ENCODE results near the gene NXN. TPM values are rescaled to one million over a fixed set of nuclear protein-coding genes. Genes with fewer than 3 reads are reported as not detected.

The NXN gene
- total and polyA plus RNA-seq, 2 donors (not counting 1 experiment from before 2014, with no cell fraction given): 0.04 to 0.17 TPM

DNA sequence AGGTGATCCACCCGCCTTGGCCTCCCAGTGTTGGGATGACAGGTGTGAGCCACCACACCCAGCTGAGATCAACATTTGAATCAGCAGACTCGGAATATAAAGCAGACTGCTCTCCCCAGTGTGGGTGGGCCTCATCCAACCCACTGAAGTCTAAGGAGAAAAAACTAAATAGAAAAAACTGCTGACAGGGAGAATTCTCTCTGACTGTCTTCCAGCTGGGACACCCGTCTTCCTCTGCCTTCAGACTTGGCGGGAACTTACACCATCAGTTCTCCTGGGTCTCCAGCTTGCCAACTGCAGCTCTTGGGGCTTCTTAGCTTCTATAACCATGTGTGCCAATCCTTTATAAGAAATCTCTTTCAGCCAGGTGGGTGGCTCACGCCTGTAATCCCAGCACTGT lies 106.7 kb downstream of the NXN start:
- TF ChIP-seq, protein P1, sequence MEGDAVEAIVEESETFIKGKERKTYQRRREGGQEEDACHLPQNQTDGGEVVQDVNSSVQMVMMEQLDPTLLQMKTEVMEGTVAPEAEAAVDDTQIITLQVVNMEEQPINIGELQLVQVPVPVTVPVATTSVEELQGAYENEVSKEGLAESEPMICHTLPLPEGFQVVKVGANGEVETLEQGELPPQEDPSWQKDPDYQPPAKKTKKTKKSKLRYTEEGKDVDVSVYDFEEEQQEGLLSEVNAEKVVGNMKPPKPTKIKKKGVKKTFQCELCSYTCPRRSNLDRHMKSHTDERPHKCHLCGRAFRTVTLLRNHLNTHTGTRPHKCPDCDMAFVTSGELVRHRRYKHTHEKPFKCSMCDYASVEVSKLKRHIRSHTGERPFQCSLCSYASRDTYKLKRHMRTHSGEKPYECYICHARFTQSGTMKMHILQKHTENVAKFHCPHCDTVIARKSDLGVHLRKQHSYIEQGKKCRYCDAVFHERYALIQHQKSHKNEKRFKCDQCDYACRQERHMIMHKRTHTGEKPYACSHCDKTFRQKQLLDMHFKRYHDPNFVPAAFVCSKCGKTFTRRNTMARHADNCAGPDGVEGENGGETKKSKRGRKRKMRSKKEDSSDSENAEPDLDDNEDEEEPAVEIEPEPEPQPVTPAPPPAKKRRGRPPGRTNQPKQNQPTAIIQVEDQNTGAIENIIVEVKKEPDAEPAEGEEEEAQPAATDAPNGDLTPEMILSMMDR (IDR thresholded peaks at IDR 0.05): no peak
- H3K9me3 Mint-ChIP-seq (ENCODE audit: insufficient read depth): no peaks in the 10 kb centered on the region
- H2AFZ ChIP-seq (ENCODE audit: insufficient read depth, low read depth, low read length, poor library complexity, severe bottlenecking): no peak overlapping the region
- WGBS (ENCODE audit: insufficient coverage): 89% methylated on average over 3 of the region's 5 CpGs
- no peak overlapping the region for H3K9ac ChIP-seq (ENCODE audit: low read length)
- H3K27ac Mint-ChIP-seq: no peak overlapping the region
- no peak overlapping the region for H3K4me3 Mint-ChIP-seq
- no peak overlapping the region for H3K4me2 ChIP-seq (replicated peaks; ENCODE audit: low read depth, low read length, poor library complexity, severe bottlenecking)
- ChIA-PET POLR2A (no interaction called here), CTCF (no interaction called here)
- DNase-seq (no peak), ATAC-seq (ENCODE audit: low read depth) (no peak)
- H3K27me3 Mint-ChIP-seq: peaks cover 34% of the 10 kb centered on the region
- peaks cover 0 to 6% (median 0%) of the 10 kb centered on the region in 4 experiments for H3K27me3 ChIP-seq (replicated peaks in 1 of 4; ENCODE audit: control extremely low read depth in 1 of 4, control insufficient read depth in 3 of 4, insufficient read depth in 4 of 4, low read length in 3 of 4)
- no peak overlapping the region for H3K4me3 ChIP-seq (ENCODE audit: control extremely low read depth in 1 of 5, extremely low read depth in 1 of 5, insufficient read depth in 1 of 5, low read depth in 2 of 5, low read length in 4 of 5)
- no peaks in the 10 kb centered on the region for H3K79me2 ChIP-seq (ENCODE audit: control insufficient read depth, insufficient read depth, low read length)
- H4K20me1 ChIP-seq (ENCODE audit: control insufficient read depth, insufficient read depth, low read length, poor library complexity, severe bottlenecking): no peaks in the 10 kb centered on the region
- H3K4me1 ChIP-seq (ENCODE audit: control insufficient read depth in 2 of 2, insufficient read depth in 2 of 2, low read length in 2 of 2): no peaks in the 10 kb centered on the region
- no peak overlapping the region for H3K27ac ChIP-seq (ENCODE audit: low read length in 2 of 2)
- H3K4me1 Mint-ChIP-seq: peaks cover 2% of the 10 kb centered on the region
- no peaks in the 10 kb centered on the region for H3K9me3 ChIP-seq (ENCODE audit: control extremely low read depth in 1 of 3, control insufficient read depth in 2 of 3, insufficient read depth in 1 of 3, low read length in 2 of 3)
- H3K36me3 ChIP-seq (replicated peaks in 1 of 2; ENCODE audit: control extremely low read depth in 1 of 2, control insufficient read depth in 1 of 2, extremely low read depth in 1 of 2, insufficient read depth in 2 of 2, low read length in 1 of 2): no peaks in the 10 kb centered on the region
- intact Hi-C loops (cut with micrococcal nuclease): no loop called here

DNA sequence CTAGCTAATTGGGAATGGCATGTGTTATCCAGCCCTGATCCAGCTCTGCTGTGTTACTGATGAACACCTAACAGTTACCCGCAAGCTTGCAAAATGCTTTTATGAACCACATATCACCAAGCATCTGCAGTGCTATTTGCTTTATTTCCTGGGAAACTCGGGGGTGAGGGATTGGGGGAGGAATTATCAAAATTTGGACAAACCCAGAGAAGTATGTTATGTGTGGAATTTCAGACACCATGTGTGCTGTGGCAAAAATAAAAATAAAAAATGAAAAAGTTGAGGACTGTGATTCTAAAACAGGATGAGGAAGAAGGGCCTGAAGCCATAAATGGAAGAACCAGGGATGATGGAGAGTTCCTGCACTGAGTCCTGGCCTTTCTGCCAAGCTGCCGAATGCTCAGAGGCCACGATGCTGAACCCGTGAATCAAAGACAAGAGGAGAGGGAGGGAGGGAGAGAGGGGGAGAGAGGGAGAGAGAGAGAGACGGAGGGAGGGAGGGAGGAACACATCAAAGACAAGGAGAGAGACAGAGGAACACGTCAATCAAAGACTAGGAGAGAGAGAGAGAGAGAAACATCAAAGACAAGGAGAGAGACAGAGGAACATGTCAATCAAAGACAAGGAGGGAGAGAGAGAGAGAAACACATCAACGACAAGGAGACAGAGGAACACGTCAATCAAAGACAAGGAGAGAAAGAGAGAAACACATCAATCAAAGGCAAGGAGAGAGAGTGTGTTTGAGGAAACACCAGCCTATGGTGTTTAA lies 107.6 kb downstream of the NXN start:
- TF ChIP-seq, protein P1 (IDR thresholded peaks at IDR 0.05): no peak
- no peak for TF ChIP-seq EZH2 (IDR thresholded peaks at IDR 0.05; ENCODE audit: borderline replicate concordance, insufficient read depth, low read depth, low read length, poor library complexity, severe bottlenecking)
- Histone ChIP-seq H3K9me3 (ENCODE audit: control extremely low read depth in 1 of 3, control insufficient read depth in 2 of 3, insufficient read depth in 1 of 3, low read length in 2 of 3) (no peaks in the 10 kb centered on the region), H3K4me3 (ENCODE audit: control extremely low read depth in 1 of 5, extremely low read depth in 1 of 5, insufficient read depth in 1 of 5, low read depth in 2 of 5, low read length in 4 of 5) (no peak overlapping the region), H3K4me2 (replicated peaks; ENCODE audit: low read depth, low read length, poor library complexity, severe bottlenecking) (no peak overlapping the region), H2AFZ (ENCODE audit: insufficient read depth, low read depth, low read length, poor library complexity, severe bottlenecking) (no peak overlapping the region), H3K9ac (ENCODE audit: low read length) (no peak overlapping the region), H3K4me1 (ENCODE audit: control insufficient read depth in 2 of 2, insufficient read depth in 2 of 2, low read length in 2 of 2) (no peaks in the 10 kb centered on the region), H3K36me3 (replicated peaks in 1 of 2; ENCODE audit: control extremely low read depth in 1 of 2, control insufficient read depth in 1 of 2, extremely low read depth in 1 of 2, insufficient read depth in 2 of 2, low read length in 1 of 2) (no peaks in the 10 kb centered on the region), H3K79me2 (ENCODE audit: control insufficient read depth, insufficient read depth, low read length) (no peaks in the 10 kb centered on the region), H3K27me3 (replicated peaks in 1 of 4; ENCODE audit: control extremely low read depth in 1 of 4, control insufficient read depth in 3 of 4, insufficient read depth in 4 of 4, low read length in 3 of 4) (peaks cover 0 to 6% (median 0%) of the 10 kb centered on the region in 4 experiments), H3K27ac (ENCODE audit: low read length in 2 of 2) (no peak overlapping the region), H4K20me1 (ENCODE audit: control insufficient read depth, insufficient read depth, low read length, poor library complexity, severe bottlenecking) (no peaks in the 10 kb centered on the region)
- Mint-ChIP-seq H3K9me3 (ENCODE audit: insufficient read depth) (no peaks in the 10 kb centered on the region), H3K4me1 (peaks cover 2% of the 10 kb centered on the region), H3K27me3 (peaks cover 29% of the 10 kb centered on the region), H3K4me3 (no peak overlapping the region), H3K27ac (no peak overlapping the region)
- ATAC-seq (ENCODE audit: low read depth) (no peak), DNase-seq (no peak)
- CTCF ChIA-PET: no interaction called here
- intact Hi-C loops (cut with micrococcal nuclease): no loop called here
- WGBS (ENCODE audit: insufficient coverage): 88% methylated on average over 7 of the region's 9 CpGs
- POLR2A ChIA-PET: no interaction called here

Data from B cell (primary cell).